DOHH2 (cell line): Measurements from ENCODE around the gene CDK13.

Experiments
- H3F3A ChIP-seq: fragments of 200-600 bp; sonication (generic), shearing (Covaris generic); 2 replicates; pipeline ENCODE4 v1.6.0; 2016; ENCODE audit warnings: antibody characterized with exemption, mild to moderate bottlenecking; ENCODE audit not compliant: control insufficient read depth, insufficient read depth
- H3K27ac ChIP-seq: fragments of 200-600 bp; sonication (generic); 2 replicates; pipeline ENCODE4 v1.5.1; 2014; ENCODE audit warnings: low read depth, mild to moderate bottlenecking, low read length, moderate library complexity
- H3K27me3 ChIP-seq: fragments of 200-600 bp; sonication (generic); 2 replicates; pipeline ENCODE4 v1.6.1; 2014; ENCODE audit warnings: mild to moderate bottlenecking, low read length, mixed read lengths; ENCODE audit not compliant: control insufficient read depth
- H3K36me3 ChIP-seq: fragments of 200-600 bp; sonication (generic); 2 replicates; pipeline ENCODE4 v1.6.1; 2014; ENCODE audit warnings: mild to moderate bottlenecking, low read length, moderate library complexity, mixed read lengths; ENCODE audit not compliant: control insufficient read depth
- H3K4me1 ChIP-seq: fragments of 200-600 bp; sonication (generic); 2 replicates; pipeline ENCODE4 v1.6.1; 2014; ENCODE audit warnings: mild to moderate bottlenecking, low read length, mixed read lengths; ENCODE audit not compliant: control insufficient read depth
- H3K4me2 ChIP-seq: fragments of 200-600 bp; sonication (generic); 2 replicates; pipeline ENCODE4 v1.6.0; 2014; ENCODE audit warnings: mild to moderate bottlenecking, low read length, moderate library complexity
- H3K4me3 ChIP-seq: fragments of 200-600 bp; sonication (generic); 2 replicates; pipeline ENCODE4 v1.5.1; 2014; ENCODE audit warnings: mild to moderate bottlenecking, low read length, mixed read lengths
- H3K79me2 ChIP-seq: fragments of 200-600 bp; sonication (generic); 2 replicates; pipeline ENCODE4 v1.6.1; 2014; ENCODE audit warnings: mild to moderate bottlenecking, low read length, mixed read lengths; ENCODE audit not compliant: control insufficient read depth
- H3K9me2 ChIP-seq: fragments of 200-600 bp; sonication (generic); replicated peaks from 2 replicates; pipeline ENCODE4 v1.6.1; 2014; ENCODE audit warnings: mild to moderate bottlenecking, low read length, mixed read lengths; ENCODE audit not compliant: control insufficient read depth
- H3K9me3 ChIP-seq: fragments of 200-600 bp; sonication (generic); 2 replicates; pipeline ENCODE4 v1.6.1; 2014; ENCODE audit warnings: antibody characterized with exemption, low read length, mixed read lengths; ENCODE audit not compliant: control insufficient read depth, insufficient read depth
- H4K20me1 ChIP-seq: fragments of 200-600 bp; sonication (generic); 2 replicates; pipeline ENCODE4 v1.6.0; 2014; ENCODE audit warnings: low read depth, mild to moderate bottlenecking, antibody characterized with exemption, low read length, moderate library complexity; ENCODE audit not compliant: control insufficient read depth, insufficient read depth
- EZH2phosphoT487 ChIP-seq: fragments of 200-600 bp; sonication (generic); IDR thresholded peaks from 2 replicates; pipeline ENCODE4 v1.6.1; 2017; ENCODE audit warnings: borderline replicate concordance, mild to moderate bottlenecking, antibody characterized with exemption, low read length, moderate library complexity, mixed read lengths
- TF ChIP-seq, protein P1 (sequence below): fragments of 200-600 bp; sonication (generic); IDR thresholded peaks from one replicate; pipeline ENCODE4 v1.5.1; 2014; ENCODE audit warnings: antibody characterized with exemption, mild to moderate bottlenecking, low read depth, low read length; ENCODE audit not compliant: poor library complexity, severe bottlenecking

The CDK13 gene

DNA sequence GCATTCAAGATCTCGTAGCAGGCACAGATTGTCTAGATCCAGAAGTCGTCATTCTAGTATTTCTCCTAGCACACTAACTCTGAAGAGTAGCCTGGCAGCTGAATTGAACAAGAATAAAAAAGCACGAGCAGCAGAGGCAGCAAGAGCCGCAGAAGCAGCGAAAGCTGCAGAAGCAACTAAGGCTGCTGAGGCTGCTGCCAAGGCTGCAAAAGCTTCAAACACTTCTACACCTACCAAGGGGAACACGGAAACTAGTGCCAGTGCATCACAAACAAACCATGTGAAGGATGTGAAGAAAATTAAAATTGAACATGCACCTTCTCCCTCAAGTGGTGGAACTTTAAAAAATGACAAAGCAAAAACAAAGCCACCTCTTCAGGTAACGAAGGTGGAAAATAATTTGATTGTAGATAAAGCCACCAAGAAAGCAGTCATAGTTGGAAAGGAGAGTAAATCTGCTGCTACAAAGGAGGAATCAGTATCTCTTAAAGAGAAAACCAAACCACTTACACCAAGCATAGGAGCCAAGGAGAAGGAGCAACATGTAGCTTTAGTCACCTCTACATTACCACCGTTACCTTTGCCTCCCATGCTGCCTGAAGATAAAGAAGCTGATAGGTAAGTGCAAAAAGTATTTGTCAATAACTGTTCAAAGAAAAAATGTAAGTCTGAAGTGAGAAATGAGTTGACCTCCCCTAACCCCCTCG is 37.7 kb downstream of the CDK13 start:
- Histone ChIP-seq H3K4me1 (peaks cover 28% of the 10 kb centered on the region), H3K27ac (no peak overlapping the region), H3K4me2 (no peak overlapping the region), H3K79me2 (peaks cover 93% of the 10 kb centered on the region), H3K4me3 (no peak overlapping the region), H3K9me2 (no peaks in the 10 kb centered on the region), H3F3A (no peaks in the 10 kb centered on the region; the same call in 1 of the 2 replicates), H3K36me3 (peaks cover 47% of the 10 kb centered on the region), H3K27me3 (no peaks in the 10 kb centered on the region), H3K9me3 (no peaks in the 10 kb centered on the region), H4K20me1 (peaks cover 14% of the 10 kb centered on the region; the same call in 1 of the 2 replicates)
- no peak for TF ChIP-seq EZH2phosphoT487
- TF ChIP-seq, protein P1, sequence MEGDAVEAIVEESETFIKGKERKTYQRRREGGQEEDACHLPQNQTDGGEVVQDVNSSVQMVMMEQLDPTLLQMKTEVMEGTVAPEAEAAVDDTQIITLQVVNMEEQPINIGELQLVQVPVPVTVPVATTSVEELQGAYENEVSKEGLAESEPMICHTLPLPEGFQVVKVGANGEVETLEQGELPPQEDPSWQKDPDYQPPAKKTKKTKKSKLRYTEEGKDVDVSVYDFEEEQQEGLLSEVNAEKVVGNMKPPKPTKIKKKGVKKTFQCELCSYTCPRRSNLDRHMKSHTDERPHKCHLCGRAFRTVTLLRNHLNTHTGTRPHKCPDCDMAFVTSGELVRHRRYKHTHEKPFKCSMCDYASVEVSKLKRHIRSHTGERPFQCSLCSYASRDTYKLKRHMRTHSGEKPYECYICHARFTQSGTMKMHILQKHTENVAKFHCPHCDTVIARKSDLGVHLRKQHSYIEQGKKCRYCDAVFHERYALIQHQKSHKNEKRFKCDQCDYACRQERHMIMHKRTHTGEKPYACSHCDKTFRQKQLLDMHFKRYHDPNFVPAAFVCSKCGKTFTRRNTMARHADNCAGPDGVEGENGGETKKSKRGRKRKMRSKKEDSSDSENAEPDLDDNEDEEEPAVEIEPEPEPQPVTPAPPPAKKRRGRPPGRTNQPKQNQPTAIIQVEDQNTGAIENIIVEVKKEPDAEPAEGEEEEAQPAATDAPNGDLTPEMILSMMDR, result no peak

DNA sequence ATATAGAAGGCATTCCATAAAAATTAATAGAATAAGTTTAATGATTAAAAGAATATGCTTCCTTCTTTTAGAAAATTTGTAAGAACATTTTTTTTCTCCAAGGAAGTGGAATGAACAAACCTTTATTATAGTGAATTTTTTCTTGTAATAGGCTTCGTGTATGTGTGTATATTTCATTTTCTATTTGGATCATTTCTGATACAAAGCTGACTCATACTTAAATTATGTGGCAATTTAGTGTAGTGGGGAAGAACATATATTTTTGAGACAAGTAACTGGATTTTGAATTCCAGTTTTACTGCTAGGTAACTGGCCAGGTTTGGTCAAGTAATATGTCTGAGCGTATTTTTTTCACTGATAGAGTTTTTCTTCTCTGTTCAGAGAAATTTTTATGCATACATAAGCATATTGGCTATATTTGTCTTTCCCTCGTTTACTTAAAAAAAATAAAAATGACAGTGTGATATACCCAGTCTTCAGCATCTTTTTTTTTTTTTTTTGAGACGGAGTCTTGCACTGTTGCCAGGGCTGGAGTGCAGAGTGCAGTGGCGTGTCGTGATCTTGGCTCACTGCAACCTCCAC is 50.8 kb downstream of the CDK13 start:
- Histone ChIP-seq H3F3A (peaks cover 12% of the 10 kb centered on the region; the same call in 1 of the 2 replicates), H3K4me3 (no peak overlapping the region), H3K27me3 (no peaks in the 10 kb centered on the region), H3K9me2 (no peaks in the 10 kb centered on the region), H3K4me1 (no peaks in the 10 kb centered on the region), H3K79me2 (peaks cover 13% of the 10 kb centered on the region), H3K9me3 (no peaks in the 10 kb centered on the region), H3K4me2 (no peak overlapping the region), H3K36me3 (peaks cover 50% of the 10 kb centered on the region), H4K20me1 (no peaks in the 10 kb centered on the region), H3K27ac (no peak overlapping the region)
- no peak for TF ChIP-seq EZH2phosphoT487
- TF ChIP-seq, protein P1, result no peak

DNA sequence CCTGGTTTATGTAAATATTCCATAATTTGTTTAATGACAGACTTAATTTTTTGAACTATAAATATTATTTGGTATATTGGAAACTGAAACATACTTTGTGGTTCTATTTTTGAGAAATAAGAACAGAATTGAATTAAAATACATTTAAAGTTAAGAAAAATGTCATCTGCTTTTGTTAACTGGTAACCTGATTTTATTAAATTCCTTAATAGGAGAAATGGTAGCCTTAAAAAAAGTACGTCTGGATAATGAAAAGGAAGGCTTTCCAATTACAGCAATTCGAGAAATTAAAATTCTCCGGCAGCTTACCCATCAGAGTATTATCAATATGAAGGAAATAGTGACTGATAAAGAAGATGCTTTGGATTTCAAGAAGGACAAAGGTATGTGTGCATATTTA is 51.6 kb downstream of the CDK13 start:
- H3K4me2 ChIP-seq, result no peak overlapping the region
- peaks cover 5% of the 10 kb centered on the region for H3K79me2 ChIP-seq
- no peak overlapping the region for H3K27ac ChIP-seq
- no peaks in the 10 kb centered on the region for H4K20me1 ChIP-seq
- H3K27me3 ChIP-seq, result no peaks in the 10 kb centered on the region
- no peak for TF ChIP-seq EZH2phosphoT487
- TF ChIP-seq, protein P1, result no peak
- H3K9me2 ChIP-seq, result no peaks in the 10 kb centered on the region
- peaks cover 50% of the 10 kb centered on the region for H3K36me3 ChIP-seq
- H3F3A ChIP-seq, result peaks cover 9% of the 10 kb centered on the region; the same call in 1 of the 2 replicates
- no peaks in the 10 kb centered on the region for H3K9me3 ChIP-seq
- no peaks in the 10 kb centered on the region for H3K4me1 ChIP-seq
- H3K4me3 ChIP-seq, result no peak overlapping the region
